Muscle layer of duodenum (tissue), 2 donors: ENCODE data around the gene SLC35E1.

Experiments
- H3K27ac ChIP-seq: one replicate; pipeline ENCODE4 v1.7.0; 2013; ENCODE audit warnings: mild to moderate bottlenecking, low read length
- H3K27me3 ChIP-seq: one replicate; pipeline ENCODE4 v1.7.0; 2013; ENCODE audit warnings: low read depth, mild to moderate bottlenecking, control low read depth, low read length
- H3K36me3 ChIP-seq, 2 donors: one replicate each; pipeline ENCODE4 v1.7.0; 2013; ENCODE audit warnings: low read length in 2 of 2, control low read depth in 1 of 2, mild to moderate bottlenecking in 1 of 2; ENCODE audit not compliant: insufficient read depth in 2 of 2, control insufficient read depth in 1 of 2
- H3K4me1 ChIP-seq, 2 donors: one replicate each; pipeline ENCODE4 v1.7.0; 2013; ENCODE audit warnings: low read length in 2 of 2, mild to moderate bottlenecking in 2 of 2, control low read depth in 1 of 2, moderate library complexity in 1 of 2; ENCODE audit not compliant: insufficient read depth in 2 of 2, control insufficient read depth in 1 of 2
- H3K4me3 ChIP-seq, 2 donors: one replicate each; pipeline ENCODE4 v1.7.0; 2013; ENCODE audit warnings: low read length in 2 of 2, low read depth in 1 of 2, mild to moderate bottlenecking in 1 of 2
- H3K9me3 ChIP-seq, 2 donors: one replicate each; pipeline ENCODE4 v1.7.0; 2013; ENCODE audit warnings: low read length in 2 of 2, control low read depth in 1 of 2, mild to moderate bottlenecking in 1 of 2; ENCODE audit not compliant: control insufficient read depth in 1 of 2
- donor health status: healthy.

Gene SLC35E1

GRCh38 chr19:16527971-16528521, 44.2 kb downstream of the SLC35E1 start:
- Histone ChIP-seq H3K27me3 (no peaks in the 10 kb centered on the region), H3K4me1 (no peaks in the 10 kb centered on the region), H3K9me3 (no peaks in the 10 kb centered on the region), H3K27ac (no peak overlapping the region), H3K36me3 (peaks cover 43 to 93% of the 10 kb centered on the region in 2 donors), H3K4me3 (no peak overlapping the region)

- H3K4me3 ChIP-seq, result no peak overlapping the region
- H3K9me3 ChIP-seq, result no peaks in the 10 kb centered on the region
- H3K4me1 ChIP-seq, result no peaks in the 10 kb centered on the region
- H3K36me3 ChIP-seq, result peaks cover 49 to 93% of the 10 kb centered on the region in 2 donors
- H3K27ac ChIP-seq, result no peak overlapping the region
- H3K27me3 ChIP-seq, result no peaks in the 10 kb centered on the region
These were observed 44.8 kb downstream of the SLC35E1 start for GRCh38 chr19:16527334-16527935.

DNA sequence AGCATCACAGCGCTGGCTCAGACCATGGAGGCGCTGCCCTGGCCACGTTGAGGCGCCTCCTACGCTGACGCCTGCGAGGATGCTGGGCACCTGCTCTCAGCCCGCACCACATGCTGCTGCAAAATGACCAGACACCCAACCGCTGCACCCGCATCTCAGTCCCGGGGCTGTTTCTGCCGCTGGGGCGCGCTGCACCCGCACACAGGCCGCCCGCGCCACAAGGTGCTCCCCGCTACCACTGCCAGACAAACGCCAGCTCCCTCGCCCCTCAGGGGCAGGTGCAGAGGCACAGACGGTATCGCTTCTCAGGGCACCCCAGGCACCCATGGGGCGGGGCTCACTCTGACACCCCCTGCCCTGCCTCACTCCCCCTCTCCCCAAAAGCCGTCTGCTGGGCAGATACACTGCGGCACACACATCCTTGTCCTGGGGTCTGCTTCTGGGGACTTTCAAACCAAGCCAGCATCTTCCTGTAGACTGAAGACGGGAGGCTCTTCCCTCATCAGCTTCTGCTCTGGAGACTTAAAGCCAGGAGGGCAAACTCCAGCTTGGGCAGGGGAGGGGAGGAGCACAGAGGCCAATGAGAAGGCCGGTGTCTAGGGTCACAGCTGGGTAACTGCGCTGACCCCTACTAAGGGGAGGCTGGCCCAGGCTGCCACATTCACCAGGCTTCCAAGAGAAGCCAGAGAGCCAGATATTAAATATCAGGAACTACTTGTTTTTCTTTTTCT, 46.3 kb downstream of the SLC35E1 start:
- no peaks in the 10 kb centered on the region for H3K9me3 ChIP-seq
- no peak overlapping the region for H3K27ac ChIP-seq
- H3K4me1 ChIP-seq, result no peaks in the 10 kb centered on the region
- no peaks in the 10 kb centered on the region for H3K27me3 ChIP-seq
- H3K36me3 ChIP-seq, result peaks cover 48 to 92% of the 10 kb centered on the region in 2 donors
- no peak overlapping the region for H3K4me3 ChIP-seq

DNA sequence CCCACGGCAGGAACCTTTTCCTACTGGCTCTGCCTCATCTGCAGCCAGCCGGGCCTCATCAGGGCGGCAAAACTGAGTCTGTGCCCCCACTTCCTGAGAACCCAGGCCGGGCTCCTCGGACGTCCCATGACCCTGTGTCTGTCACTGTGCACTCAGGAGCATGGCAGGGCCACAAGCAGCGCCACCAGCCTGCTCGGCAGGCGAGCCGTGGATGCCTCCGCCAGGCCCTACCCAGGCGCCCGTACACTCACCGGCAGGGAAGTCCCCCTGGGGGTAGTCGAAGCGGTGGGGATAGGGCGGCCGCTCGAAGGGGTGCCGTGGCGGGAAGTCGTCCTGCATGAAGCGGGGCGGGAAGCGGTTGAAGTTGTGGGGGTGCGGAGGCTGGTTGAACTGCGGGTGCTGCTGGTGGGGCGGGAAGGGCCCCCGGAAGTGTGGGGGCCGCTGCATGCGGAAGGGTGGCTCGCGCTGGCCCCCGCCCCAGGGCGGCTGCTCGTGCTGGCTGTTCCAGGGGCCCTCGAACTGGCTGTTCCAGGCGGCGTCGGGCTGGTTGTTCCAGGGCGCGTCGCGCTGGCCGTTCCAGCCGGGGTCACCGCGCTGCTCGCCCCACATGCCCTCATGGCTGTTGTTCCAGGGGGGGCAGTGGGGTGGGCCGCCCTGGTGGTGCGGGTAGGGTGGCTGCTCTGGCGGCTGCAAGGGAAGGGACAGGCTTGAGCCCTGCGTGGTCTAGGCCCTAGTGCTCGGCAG, 47.1 kb downstream of the SLC35E1 start:
- Histone ChIP-seq H3K36me3 (peaks cover 48 to 92% of the 10 kb centered on the region in 2 donors), H3K4me1 (no peaks in the 10 kb centered on the region), H3K27me3 (no peaks in the 10 kb centered on the region), H3K27ac (no peak overlapping the region), H3K4me3 (no peak overlapping the region), H3K9me3 (no peaks in the 10 kb centered on the region)

GRCh38 chr19:16522559-16523377, 49.4 kb downstream of the SLC35E1 start:
- no peaks in the 10 kb centered on the region for H3K4me1 ChIP-seq
- no peaks in the 10 kb centered on the region for H3K27me3 ChIP-seq
- no peak overlapping the region for H3K27ac ChIP-seq
- peaks cover 49 to 93% of the 10 kb centered on the region in 2 donors for H3K36me3 ChIP-seq
- no peaks in the 10 kb centered on the region for H3K9me3 ChIP-seq
- no peak overlapping the region for H3K4me3 ChIP-seq

GRCh38 chr19:16521715-16522289, 50.4 kb downstream of the SLC35E1 start:
- Histone ChIP-seq H3K4me3 (no peak overlapping the region), H3K27me3 (no peaks in the 10 kb centered on the region), H3K27ac (no peak overlapping the region), H3K9me3 (no peaks in the 10 kb centered on the region), H3K4me1 (no peaks in the 10 kb centered on the region), H3K36me3 (peaks cover 49 to 93% of the 10 kb centered on the region in 2 donors)

- Histone ChIP-seq H3K4me3 (no peak overlapping the region), H3K27me3 (no peaks in the 10 kb centered on the region), H3K9me3 (no peaks in the 10 kb centered on the region), H3K4me1 (no peaks in the 10 kb centered on the region), H3K27ac (no peak overlapping the region), H3K36me3 (peaks cover 50 to 93% of the 10 kb centered on the region in 2 donors)
These were observed 51.1 kb downstream of the SLC35E1 start for GRCh38 chr19:16520986-16521624.

- no peaks in the 10 kb centered on the region for H3K27me3 ChIP-seq
- H3K27ac ChIP-seq, result no peak overlapping the region
- no peak overlapping the region for H3K4me3 ChIP-seq
- no peaks in the 10 kb centered on the region for H3K4me1 ChIP-seq
- H3K9me3 ChIP-seq, result no peaks in the 10 kb centered on the region
- peaks cover 47 to 87% of the 10 kb centered on the region in 2 donors for H3K36me3 ChIP-seq
These were observed 51.9 kb downstream of the SLC35E1 start for GRCh38 chr19:16520074-16520973.

GRCh38 chr19:16519230-16519687, 53.0 kb downstream of the SLC35E1 start:
- Histone ChIP-seq H3K27me3 (no peaks in the 10 kb centered on the region), H3K9me3 (no peaks in the 10 kb centered on the region), H3K27ac (no peak overlapping the region), H3K36me3 (peaks cover 51 to 89% of the 10 kb centered on the region in 2 donors), H3K4me1 (no peaks in the 10 kb centered on the region), H3K4me3 (no peak overlapping the region)
